ENCODE measurements around the gene CNP. TPM values are rescaled to one million over a fixed set of nuclear protein-coding genes. Genes with fewer than 3 reads are reported as not detected.

Gene CNP
- total RNA-seq, 2 experiments from 2014 or later, result 75.8 to 83.0 TPM

GRCh38 chr17:41956522-41956921 is 10.1 kb upstream of the CNP start:
- H3K9me3 Mint-ChIP-seq, result no peaks in the 10 kb centered on the region
- no peak for ATAC-seq (ENCODE audit: low read depth)

DNA sequence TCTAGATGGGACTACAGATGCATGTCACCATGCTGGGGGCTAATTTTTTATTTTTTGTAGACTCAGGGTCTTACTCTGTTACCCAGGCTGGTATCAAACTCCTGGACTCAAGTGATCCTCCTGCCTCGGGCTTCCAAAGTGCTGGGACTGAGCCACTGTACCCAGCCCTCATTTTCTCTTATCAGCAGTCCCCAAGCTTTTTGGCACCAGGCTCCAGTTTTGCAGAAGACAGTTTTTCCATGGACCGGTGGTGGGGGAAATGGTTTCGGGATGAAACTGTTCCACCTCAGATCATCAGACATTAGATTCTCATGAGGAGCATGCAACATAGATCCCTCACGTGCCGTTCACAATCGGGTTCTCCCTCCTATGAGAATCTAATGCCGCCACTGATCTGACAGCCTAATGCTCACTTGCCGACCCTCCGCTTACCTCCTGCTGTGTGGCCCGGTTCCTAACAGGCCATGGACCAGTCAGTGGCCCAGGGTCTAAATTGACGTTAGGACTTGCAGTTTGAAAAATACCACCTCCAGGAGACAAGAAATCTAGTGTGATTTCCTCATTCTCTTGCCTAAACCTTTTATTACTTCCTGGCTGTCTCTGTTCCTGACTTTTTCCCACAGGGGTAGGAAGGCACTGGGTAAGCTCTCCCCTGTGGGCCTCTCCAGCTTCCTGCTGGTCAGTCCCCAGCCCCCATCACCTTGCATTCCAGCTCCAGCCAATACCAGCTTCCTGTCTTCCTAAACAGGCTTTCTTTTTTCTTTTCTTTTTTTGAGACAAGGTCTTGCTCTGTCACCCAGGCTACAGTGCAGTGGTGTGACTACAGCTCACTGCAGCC is 9.3 kb upstream of the CNP start:
- H3K36me3 Mint-ChIP-seq, result peaks cover 1% of the 10 kb centered on the region
- peaks cover 4% of the 10 kb centered on the region for H3K27me3 Mint-ChIP-seq
- ATAC-seq (ENCODE audit: low read depth), result no peak
- H3K4me3 Mint-ChIP-seq, result no peak overlapping the region
- DNase-seq, result no peak
- no peaks in the 10 kb centered on the region for H3K9me3 Mint-ChIP-seq
- peak overlapping the region; percentile 56 for H3K27ac Mint-ChIP-seq
- H3K4me1 Mint-ChIP-seq, result peaks cover 1% of the 10 kb centered on the region
- POLR2A ChIA-PET, result interaction anchor here (0.5 kb wide), 1 partner anchor 1212 kb away, joined by 3 read pairs; no protein-coding TSS in a partner anchor

More at GRCh38 chr17:41956522-41956921, 10.1 kb upstream of the CNP start:
- Mint-ChIP-seq H3K4me3 (no peak overlapping the region), H3K27ac (no peak overlapping the region), H3K4me1 (peaks cover 1% of the 10 kb centered on the region), H3K27me3 (peaks cover 1% of the 10 kb centered on the region), H3K36me3 (peaks cover 1% of the 10 kb centered on the region)
- DNase-seq, result no peak
- POLR2A ChIA-PET, result interaction anchor here (0.7 kb wide), 1 partner anchor 1431 kb away, joined by 4 read pairs; no protein-coding TSS in a partner anchor

- no peaks in the 10 kb centered on the region for H3K9me3 Mint-ChIP-seq
- peaks cover 1% of the 10 kb centered on the region for H3K36me3 Mint-ChIP-seq
- no peak overlapping the region for H3K4me3 Mint-ChIP-seq
These were observed 8.6 kb upstream of the CNP start for GRCh38 chr17:41957869-41958439.

DNA sequence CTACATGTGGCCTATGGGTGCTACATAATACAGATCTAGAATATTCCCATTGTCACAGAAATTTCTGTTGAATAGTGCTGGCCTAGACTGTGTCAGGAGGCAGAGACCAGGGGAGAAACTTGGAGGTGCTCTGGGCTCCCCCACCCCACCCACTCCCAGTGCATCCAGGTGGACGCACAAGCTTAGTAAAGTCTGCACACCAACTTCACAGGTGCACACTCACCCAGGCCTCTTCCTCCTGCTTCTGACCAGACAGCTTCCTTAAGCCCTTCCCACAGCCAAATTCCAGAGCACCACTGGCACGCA is 7.6 kb upstream of the CNP start:
- DNase-seq, result no peak
- no peak overlapping the region for H3K27ac Mint-ChIP-seq
- ATAC-seq (ENCODE audit: low read depth), result no peak
- peaks cover 4% of the 10 kb centered on the region for H3K4me1 Mint-ChIP-seq
- H3K9me3 Mint-ChIP-seq, result no peaks in the 10 kb centered on the region
- H3K4me3 Mint-ChIP-seq, result no peak overlapping the region
- peaks cover 2% of the 10 kb centered on the region for H3K27me3 Mint-ChIP-seq
- POLR2A ChIA-PET, result interaction anchor here (1.2 to 2.6 kb wide), 2 partner anchors 26 to 154 kb away, joined by 3 to 7 read pairs; partner anchors contain the start of gene DHX58
- peaks cover 1% of the 10 kb centered on the region for H3K36me3 Mint-ChIP-seq

More at GRCh38 chr17:41957869-41958439, 8.6 kb upstream of the CNP start:
- DNase-seq (no peak), ATAC-seq (ENCODE audit: low read depth) (no peak)
- Mint-ChIP-seq H3K27me3 (peaks cover 4% of the 10 kb centered on the region), H3K4me1 (peaks cover 3% of the 10 kb centered on the region), H3K27ac (no peak overlapping the region)
- POLR2A ChIA-PET, result interaction anchor here (0.6 to 2.6 kb wide), 2 partner anchors 25 to 102 kb away, joined by 4 to 7 read pairs; no protein-coding TSS in a partner anchor

- no peak for DNase-seq
- Mint-ChIP-seq H3K36me3 (peaks cover 1% of the 10 kb centered on the region), H3K9me3 (no peaks in the 10 kb centered on the region), H3K4me3 (no peak overlapping the region), H3K4me1 (peaks cover 4% of the 10 kb centered on the region), H3K27ac (no peak overlapping the region), H3K27me3 (peaks cover 2% of the 10 kb centered on the region)
- POLR2A ChIA-PET, result interaction anchor here (0.6 to 2.6 kb wide), 3 partner anchors 10 to 153 kb away, joined by 3 to 7 read pairs (median 3); partner anchors contain the start of gene DHX58
- no peak for ATAC-seq (ENCODE audit: low read depth)
These were observed 7.1 kb upstream of the CNP start for GRCh38 chr17:41959336-41960095.

- Mint-ChIP-seq H3K9me3 (no peaks in the 10 kb centered on the region), H3K27me3 (peaks cover 2% of the 10 kb centered on the region), H3K27ac (no peak overlapping the region), H3K4me1 (peaks cover 13% of the 10 kb centered on the region), H3K4me3 (no peak overlapping the region), H3K36me3 (no peaks in the 10 kb centered on the region)
- POLR2A ChIA-PET, result interaction anchor here (2.5 kb wide), 1 partner anchor 31 kb away, joined by 15 read pairs; the partner anchor contains the start of gene ODAD4
- DNase-seq, result no peak
- ATAC-seq (ENCODE audit: low read depth), result no peak
These were observed 4.5 kb upstream of the CNP start for GRCh38 chr17:41962111-41962510.

DNA sequence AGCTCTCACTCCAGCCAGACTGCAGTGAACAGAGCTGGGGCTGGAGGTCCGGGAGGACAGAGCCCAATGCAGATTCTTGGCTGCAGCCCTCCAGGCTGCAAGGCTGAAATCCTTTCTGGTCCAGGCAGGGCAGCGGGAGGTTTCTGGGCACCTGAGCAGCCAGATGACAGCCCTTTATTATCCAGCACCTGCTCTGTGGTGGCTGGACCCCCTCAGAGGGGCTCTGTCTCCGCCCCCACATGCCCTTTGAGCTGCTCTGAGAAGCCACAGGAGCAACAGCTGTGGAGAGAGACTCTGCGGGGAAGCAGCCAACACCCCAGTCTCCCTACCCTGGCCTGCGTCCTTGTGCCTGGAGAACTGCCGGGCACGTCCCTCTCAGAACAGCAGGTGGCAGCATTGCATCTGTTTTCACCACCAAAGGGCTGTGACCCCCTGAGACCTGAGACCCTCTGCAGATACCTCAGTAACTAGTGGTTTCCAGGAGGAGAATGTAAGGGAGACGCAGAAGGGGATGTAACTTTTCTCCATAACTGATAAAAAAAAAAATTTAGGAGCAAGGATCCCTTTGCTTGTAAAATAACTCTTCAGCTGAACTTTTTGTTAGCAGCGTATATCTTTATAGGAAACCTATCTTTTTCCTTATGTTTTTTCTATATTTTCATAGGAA is 3.7 kb upstream of the CNP start:
- H3K36me3 Mint-ChIP-seq, result peaks cover under 1% of the 10 kb centered on the region

DNA sequence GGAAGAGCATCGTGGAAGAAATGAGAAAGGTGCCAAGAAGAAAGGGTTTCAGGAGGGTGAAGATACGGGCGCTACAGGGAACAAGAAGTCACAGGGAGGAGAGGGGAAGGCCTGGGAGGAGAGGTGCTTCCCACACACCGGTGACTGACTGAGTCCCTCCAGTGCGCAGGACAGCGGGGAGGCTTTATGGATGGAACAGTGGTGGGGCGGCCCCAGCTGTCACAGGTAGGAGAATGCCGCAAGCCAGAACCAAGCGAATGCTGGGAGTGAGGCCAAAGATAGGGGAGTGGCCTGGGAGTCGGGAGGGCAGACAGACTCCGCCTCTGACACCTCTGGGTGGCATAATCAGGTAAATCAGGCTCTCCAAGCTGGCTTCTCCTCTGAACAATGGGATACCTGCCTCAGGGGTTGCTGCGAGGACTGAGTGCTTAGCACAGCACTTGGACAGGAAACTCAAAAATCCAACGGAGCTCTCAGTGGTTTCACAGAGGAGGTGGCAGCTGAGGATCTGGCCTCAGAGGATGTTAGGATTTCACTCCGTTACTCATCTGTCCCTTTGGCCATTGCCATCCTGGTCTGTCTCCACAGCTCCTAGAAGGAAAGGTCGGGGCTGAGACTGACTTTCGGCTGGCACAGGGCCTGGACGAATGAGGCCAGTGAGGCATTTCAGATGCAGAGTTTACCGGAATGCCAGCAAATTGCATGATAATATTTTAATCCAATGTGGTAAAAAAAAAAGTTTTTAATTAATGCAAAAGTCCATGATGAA is 717 bp upstream of the CNP start:
- DNase-seq (peak; percentile 64), ATAC-seq (ENCODE audit: low read depth) (peak; percentile 38)
- POLR2A ChIA-PET, result interaction anchor here (0.5 to 6.3 kb wide), 27 partner anchors 10 to 506 kb away, joined by 3 to 87 read pairs (median 4); partner anchors contain the start of genes ACLY, DHX58, DNAJC7 and HSPB9
- H3K27ac Mint-ChIP-seq, result peak overlapping the region; percentile 86
- peaks cover 24% of the 10 kb centered on the region for H3K4me1 Mint-ChIP-seq
- H3K4me3 Mint-ChIP-seq, result peak overlapping the region; percentile 76
- peaks cover 2% of the 10 kb centered on the region for H3K27me3 Mint-ChIP-seq
- H3K9me3 Mint-ChIP-seq, result no peaks in the 10 kb centered on the region
- peaks cover 11% of the 10 kb centered on the region for H3K36me3 Mint-ChIP-seq

More for the DNA sequence above, 3.7 kb upstream of the CNP start:
- peak; percentile 74 for DNase-seq
- no peaks in the 10 kb centered on the region for H3K9me3 Mint-ChIP-seq
- peaks cover 2% of the 10 kb centered on the region for H3K27me3 Mint-ChIP-seq
- POLR2A ChIA-PET, result interaction anchor here (1.2 to 2.5 kb wide), 2 partner anchors 32 to 171 kb away, joined by 4 to 15 read pairs; partner anchors contain the start of gene ODAD4
- no peak overlapping the region for H3K4me3 Mint-ChIP-seq
- no peak overlapping the region for H3K27ac Mint-ChIP-seq
- ATAC-seq (ENCODE audit: low read depth), result peak; percentile 23
- H3K4me1 Mint-ChIP-seq, result peaks cover 15% of the 10 kb centered on the region

GRCh38 chr17:41967141-41967920 is 736 bp downstream of the CNP start:
- H3K9me3 Mint-ChIP-seq, result no peaks in the 10 kb centered on the region
- POLR2A ChIA-PET, result interaction anchor here (0.8 to 6.3 kb wide), 18 partner anchors 10 to 278 kb away, joined by 3 to 87 read pairs (median 4); partner anchors contain the start of genes ACLY, DHX58, DNAJC7 and HSPB9
- no peaks in the 10 kb centered on the region for H3K27me3 Mint-ChIP-seq
- peaks cover 32% of the 10 kb centered on the region for H3K4me1 Mint-ChIP-seq
- ATAC-seq (ENCODE audit: low read depth) (no peak), DNase-seq (no peak)
- H3K4me3 Mint-ChIP-seq, result peak overlapping the region; percentile 87
- peaks cover 16% of the 10 kb centered on the region for H3K36me3 Mint-ChIP-seq
- peak overlapping the region; percentile 83 for H3K27ac Mint-ChIP-seq

GRCh38 chr17:41967921-41968578 is 1.5 kb downstream of the CNP start:
- Mint-ChIP-seq H3K9me3 (no peaks in the 10 kb centered on the region), H3K36me3 (peaks cover 20% of the 10 kb centered on the region), H3K4me1 (peaks cover 33% of the 10 kb centered on the region), H3K27me3 (no peaks in the 10 kb centered on the region), H3K27ac (peak overlapping the region; percentile 83), H3K4me3 (peak overlapping the region; percentile 87)
- POLR2A ChIA-PET, result interaction anchor here (0.8 to 6.3 kb wide), 5 partner anchors 14 to 144 kb away, joined by 3 to 87 read pairs (median 8); partner anchors contain the start of genes DHX58, DNAJC7 and NKIRAS2
- DNase-seq (no peak), ATAC-seq (ENCODE audit: low read depth) (no peak)

DNA sequence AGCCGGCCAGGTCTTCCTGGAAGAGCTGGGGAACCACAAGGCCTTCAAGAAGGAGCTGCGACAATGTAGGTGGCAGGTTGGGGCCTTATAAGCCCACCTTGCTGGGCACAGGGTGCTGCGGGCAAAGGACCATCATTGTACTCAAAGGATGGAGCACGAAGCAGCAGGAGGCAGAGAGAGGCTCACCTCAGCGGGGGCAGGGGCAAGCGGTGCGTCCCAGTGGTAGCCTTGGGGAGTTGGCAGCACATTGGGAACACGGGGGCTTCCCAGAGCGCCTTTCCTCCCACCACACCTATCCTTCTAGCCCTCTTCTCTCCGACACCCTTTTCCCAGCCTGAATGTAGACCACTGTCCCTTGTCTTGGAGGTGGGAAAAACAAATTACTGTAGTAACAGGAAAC is 2.1 kb downstream of the CNP start:
- ATAC-seq (ENCODE audit: low read depth) (no peak), DNase-seq (no peak)
- Mint-ChIP-seq H3K4me1 (peaks cover 33% of the 10 kb centered on the region), H3K27ac (no peak overlapping the region), H3K9me3 (no peaks in the 10 kb centered on the region), H3K4me3 (no peak overlapping the region), H3K27me3 (no peaks in the 10 kb centered on the region), H3K36me3 (peaks cover 20% of the 10 kb centered on the region)
- POLR2A ChIA-PET, result interaction anchor here (1.0 to 6.3 kb wide), 2 partner anchors 50 to 103 kb away, joined by 3 to 87 read pairs; partner anchors contain the start of genes DNAJC7 and NKIRAS2

Data from activated naive CD8-positive, alpha-beta T cell treated with anti-CD3 and anti-CD28 coated beads, Interleukin-2, amount 10 ng/mL, durations not matched to agents 7 days and 5 days (primary cell).